HG03521 (cell line): ENCODE measurements around the gene OR4K17.
"Not testable (repeated sequence)": the region's sequence is repeated elsewhere in the genome, so short reads cannot be mapped to it uniquely, and the experiment has no call there.

Source experiments
- ATAC-seq: cut with Tn5 transposase; IDR thresholded peaks from one replicate; pipeline ENCODE4 v1.9.1; 2021; ENCODE audit warnings: mild to moderate bottlenecking, moderate library complexity; ENCODE audit not compliant: unreplicated experiment

Gene OR4K17, protein sequence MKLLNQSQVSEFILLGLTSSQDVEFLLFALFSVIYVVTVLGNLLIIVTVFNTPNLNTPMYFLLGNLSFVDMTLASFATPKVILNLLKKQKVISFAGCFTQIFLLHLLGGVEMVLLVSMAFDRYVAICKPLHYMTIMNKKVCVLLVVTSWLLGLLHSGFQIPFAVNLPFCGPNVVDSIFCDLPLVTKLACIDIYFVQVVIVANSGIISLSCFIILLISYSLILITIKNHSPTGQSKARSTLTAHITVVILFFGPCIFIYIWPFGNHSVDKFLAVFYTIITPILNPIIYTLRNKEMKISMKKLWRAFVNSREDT

DNA sequence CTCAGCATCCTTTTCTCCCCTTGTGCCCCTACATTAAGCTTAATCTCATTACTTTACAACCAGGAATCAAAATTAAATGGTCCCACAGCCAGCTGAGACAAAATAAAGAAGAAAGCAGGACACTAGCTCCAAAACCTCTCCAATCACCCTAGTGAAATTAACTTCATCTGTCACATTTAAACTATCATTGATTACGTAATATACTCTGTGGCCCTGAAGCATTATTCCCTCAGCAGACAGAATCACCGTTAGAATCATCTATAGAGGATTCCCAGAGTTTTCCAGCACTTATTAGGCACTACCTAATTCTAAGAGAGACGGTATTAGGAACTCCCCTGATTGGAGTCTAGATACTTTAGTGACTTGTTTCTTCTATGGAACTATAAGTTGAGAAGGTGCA lies at the start of gene OR4K17:
Gene OR4K17, plus strand, starts transcription at position 302 of the 400 bp plus-strand sequence. CDS start 6,761 bp downstream, outside the sequence.
- no peak for ATAC-seq

DNA sequence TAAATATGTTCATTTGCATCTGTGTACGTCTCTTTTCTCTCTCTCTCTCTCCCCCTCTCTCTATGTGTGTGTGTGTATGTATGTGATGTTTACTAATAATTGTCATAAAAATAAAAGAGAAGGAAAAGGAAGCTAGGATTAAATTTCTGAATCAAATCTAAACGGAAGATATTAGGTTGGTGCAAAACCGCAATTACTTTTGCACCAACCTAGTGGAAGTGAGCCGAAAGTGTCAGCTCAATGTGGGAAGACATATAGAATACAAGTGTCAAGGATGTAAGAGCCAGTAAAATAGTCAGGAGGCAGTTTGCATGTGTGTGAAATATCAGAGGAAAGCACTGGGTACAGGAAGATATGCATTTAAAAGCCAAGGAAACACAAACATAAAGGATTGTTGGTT lies 18.5 kb upstream of the OR4K17 start:
- ATAC-seq, result no peak

DNA sequence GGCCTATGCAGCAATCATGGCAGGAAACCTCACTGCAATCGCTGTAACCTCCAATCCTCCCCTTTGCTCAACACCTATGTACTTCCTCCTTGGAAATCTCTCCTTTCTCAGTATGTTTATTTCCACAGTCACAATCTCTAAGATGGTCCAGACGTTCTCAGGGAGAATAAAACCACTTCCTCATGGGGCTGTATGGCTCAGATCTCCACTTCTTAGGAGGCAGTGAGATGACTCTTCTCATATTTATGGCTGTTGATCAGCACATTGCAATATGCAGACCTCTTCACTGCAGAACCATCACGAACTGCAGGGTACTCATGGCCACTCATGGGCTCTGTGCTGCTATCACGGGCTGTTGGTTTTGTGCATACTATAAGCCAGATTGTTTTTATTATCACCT lies 17.1 kb upstream of the OR4K17 start:
- ATAC-seq, result no peak

DNA sequence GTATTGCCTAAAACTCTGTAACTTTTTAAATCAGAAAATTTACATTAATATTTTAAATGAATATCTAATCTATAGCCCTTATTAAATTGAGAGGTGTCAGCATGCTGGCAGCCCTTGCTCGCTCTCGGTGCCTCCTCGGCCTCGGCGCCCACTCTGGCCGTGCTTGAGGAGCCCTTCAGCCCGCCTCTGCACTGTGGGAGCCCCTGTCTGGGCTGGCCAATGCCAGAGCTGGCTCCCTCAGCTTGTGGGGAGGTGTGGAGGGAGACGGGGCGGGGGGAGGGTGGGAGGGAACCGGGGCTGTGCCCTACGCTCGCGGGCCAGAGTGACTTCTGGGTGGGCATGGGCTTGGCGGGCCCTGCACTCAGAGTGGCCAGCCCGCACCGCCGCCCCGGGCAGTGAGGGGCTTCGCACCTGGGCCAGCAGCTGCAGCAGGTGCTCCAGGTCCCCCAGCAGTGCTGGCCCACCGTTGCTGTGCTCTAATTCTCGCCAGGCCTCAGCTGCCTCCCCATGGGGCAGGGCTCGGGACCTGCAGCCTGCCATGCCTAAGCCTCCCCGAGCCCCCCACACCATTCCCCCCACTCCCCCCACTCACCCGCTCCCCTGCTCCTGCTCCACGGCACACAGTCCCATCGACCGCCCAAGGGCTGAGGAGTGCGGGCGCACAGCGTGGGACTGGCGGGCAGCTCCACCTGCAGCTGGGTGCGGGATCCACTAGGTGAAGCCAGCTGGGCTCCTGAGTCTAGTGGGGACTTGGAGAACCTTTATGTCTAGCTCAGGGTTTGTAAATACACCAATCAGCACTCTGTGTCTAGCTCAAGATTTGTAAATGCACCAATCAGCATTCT lies 11.4 kb upstream of the OR4K17 start:
- ATAC-seq, result not testable (repeated sequence)

DNA sequence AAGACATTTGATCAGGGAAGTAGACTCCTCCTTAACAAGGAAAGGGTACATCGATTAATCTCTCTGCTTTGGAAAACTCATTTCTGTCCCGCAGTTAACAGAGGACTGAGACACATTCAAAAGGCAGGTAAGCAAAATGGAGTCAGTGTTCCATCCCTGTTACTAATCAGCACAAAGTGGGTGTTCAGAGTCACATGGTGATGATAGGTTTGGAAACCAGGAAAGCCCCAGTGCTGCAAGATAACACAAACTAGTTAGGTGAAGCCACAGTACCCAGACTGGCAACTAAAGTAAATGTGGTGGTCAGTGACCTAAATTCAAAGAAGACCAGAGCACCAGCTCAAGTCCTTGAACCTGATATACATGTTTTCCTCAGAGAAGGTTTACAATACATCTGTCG lies 1.8 kb downstream of the OR4K17 start:
- ATAC-seq, result no peak

DNA sequence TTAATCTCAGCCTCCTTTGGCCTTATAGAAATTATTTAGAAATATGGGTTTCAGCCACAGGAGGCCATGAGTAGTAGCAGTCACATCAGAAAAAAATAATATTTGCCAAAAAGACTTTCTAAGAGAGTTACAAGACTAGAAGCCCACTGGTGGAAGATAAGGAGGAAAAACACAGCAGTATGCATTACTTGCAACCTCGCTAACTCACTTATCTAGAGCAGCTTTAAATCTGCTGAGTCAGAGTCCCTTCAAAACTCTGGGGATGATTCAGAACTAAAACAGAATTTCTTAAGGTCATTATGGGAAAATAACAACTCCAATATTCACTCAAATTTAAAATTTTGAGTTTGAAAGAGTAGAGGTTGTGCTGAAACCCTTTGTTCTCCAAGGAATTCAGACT lies 6.2 kb downstream of the OR4K17 start:
- no peak for ATAC-seq

DNA sequence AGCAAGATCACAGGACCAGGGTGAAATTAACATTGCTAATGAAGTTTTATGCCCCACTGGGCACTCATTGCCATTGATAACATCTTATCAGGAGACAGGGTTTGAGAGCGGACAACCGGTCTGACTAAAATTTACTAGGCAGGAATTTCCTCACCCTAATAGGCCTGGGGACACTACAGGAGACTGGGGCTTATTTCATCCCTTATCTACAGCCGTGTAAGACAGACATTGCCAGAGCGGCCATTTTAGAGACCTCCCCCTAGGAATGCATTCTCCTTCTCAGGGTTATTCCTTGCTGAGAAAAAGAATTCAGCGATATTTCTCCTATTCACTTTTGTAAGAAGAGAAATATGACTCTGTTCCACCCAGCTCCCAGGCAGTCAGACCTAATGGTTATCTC lies 8.3 kb downstream of the OR4K17 start:
- ATAC-seq, result no peak

DNA sequence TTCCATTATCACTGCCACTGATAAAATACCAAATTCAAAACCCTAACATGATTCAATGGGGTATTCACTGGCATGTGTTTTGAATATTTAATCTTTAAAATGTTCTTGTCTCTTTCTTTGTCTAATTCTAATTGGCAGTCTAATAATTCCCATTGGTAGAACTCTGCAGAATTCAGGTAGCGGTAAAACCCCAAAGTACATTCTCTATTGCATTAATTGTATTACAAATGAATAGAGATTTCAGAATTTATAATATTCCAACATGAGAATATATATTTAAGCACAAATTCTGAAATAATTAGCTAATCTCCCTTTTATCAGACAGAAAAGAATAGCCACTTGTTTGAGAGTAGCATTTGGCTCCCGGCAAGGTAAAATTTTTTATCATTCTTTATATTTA lies 28.0 kb downstream of the OR4K17 start, which contains the start of gene OR4N5:
Gene OR4N5, plus strand, starts transcription at position 301 of the 400 bp plus-strand sequence. CDS start 4,916 bp downstream, outside the sequence.
- no peak for ATAC-seq

DNA sequence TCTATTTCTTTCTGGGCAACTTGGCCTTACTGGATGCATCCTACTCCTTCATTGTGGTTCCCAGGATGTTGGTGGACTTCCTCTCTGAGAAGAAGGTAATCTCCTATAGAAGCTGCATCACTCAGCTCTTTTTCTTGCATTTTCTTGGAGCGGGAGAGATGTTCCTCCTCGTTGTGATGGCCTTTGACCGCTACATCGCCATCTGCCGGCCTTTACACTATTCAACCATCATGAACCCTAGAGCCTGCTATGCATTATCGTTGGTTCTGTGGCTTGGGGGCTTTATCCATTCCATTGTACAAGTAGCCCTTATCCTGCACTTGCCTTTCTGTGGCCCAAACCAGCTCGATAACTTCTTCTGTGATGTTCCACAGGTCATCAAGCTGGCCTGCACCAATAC lies 33.4 kb downstream of the OR4K17 start:
- ATAC-seq, result no peak

DNA sequence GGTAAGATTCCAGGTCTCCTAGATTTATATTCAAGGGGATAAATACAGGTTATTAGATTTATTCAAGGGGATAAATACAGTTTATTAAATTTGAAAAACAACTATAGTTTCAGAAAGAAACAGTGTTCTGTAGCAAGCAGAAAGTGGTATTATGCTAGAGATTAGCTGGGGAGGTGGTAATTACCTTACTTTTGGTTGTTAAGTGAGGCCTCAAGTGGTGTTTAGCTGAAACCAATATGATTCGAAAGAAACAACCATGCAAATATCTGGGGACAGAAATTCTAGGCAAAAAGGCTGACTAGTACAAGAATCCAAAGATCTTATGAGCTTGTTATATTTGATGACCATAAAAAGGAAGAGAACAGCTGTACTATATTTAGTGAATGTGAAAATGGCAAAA lies 34.3 kb downstream of the OR4K17 start:
- ATAC-seq, result no peak

DNA sequence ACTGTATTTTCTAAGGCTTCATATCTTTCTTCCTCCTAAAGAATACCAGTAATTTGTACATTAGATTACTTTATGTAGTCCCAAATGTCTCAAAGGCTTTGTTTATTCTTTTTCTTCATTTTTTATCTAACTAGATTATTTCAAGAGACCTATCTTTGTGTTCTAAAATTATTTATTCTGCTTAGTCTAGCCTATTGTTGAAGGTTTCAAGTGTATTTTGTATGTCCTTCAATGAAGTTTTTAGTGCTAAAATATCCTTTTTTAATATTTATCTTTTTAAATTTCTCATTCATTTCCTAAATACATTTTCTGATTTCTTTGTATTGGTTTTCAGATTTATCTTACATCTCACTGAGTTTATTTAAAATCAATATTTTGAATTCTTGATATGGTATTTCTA lies 53.9 kb downstream of the OR4K17 start:
- ATAC-seq, result no peak

DNA sequence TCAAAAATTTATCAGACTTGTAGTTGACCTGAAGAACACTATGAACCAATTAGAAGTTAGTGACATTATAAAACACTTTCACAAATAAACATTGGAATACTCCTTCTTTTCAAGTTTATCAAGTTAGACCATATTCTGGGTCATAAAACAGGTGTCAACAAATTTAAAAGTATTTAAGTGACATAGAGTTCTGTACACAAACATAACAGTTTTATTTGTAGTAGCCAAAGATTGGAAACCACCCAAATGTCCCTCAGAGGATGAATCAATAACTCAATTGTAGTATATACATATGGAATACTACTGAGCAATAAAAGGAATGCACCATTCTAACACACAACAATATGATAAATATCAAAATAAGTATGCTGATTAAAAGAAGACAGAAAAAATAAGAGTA lies 56.6 kb downstream of the OR4K17 start:
- ATAC-seq, result no peak

DNA sequence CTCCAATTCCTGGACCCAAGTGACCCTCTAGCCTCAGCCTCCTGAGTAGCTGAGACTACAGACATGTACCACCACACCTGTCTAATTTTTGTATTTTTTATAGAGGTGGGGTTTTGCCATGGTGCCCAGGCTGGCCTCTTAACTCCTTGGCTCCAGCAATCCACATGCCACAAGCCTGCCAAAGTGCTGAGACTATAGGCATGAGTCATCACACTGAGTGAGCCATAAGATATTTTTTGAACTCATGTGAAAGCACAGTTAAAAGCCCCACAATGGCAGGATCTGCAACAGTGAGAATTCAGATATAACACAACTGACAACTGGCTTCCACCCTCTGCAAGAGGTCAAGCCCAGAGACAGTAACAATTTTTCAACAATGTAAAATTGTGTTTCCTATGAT lies 59.3 kb downstream of the OR4K17 start:
- not testable (repeated sequence) for ATAC-seq
